Measurements from ENCODE around the gene TLE7.

- no peak for TF ChIP-seq POLR2AphosphoS5 (IDR thresholded peaks at IDR 0.05)
- no peak for TF ChIP-seq CTCF (IDR thresholded peaks at IDR 0.05)
- TF ChIP-seq POLR2A (IDR thresholded peaks at IDR 0.05) = no peak
Measured at GRCh38 chr16:71404364-71404763, 37.5 kb downstream of the TLE7 start.
